WTC11 (cell line): ENCODE results near the gene TNNT3. TPM values are rescaled to one million over a fixed set of nuclear protein-coding genes. Genes with fewer than 3 reads are reported as not detected.

Experiments
- ATAC-seq: fragments of 200-7000 bp; cut with Tn5 transposase; 2 replicates; pipeline ENCODE4 v1.10.0; 2021; ENCODE audit warnings: mild to moderate bottlenecking, moderate library complexity
- CTCF ChIA-PET: fragments of 300-600 bp; sonication (Branson Sonifier 250); formaldehyde crosslinking; loops from one replicate; lab custom pipeline; 2021; ENCODE audit warnings: antibody characterized with exemption; lab: Charles Lee
- POLR2A ChIA-PET: fragments of 350-600 bp; sonication (Branson Sonifier 250); formaldehyde crosslinking; loops from one replicate; lab custom pipeline; 2021; ENCODE audit warnings: antibody characterized with exemption; lab: Charles Lee
- DNase-seq: peaks from one replicate; pipeline ENCODE4 v3.0.0; 2021; ENCODE audit warnings: low spot score
- H3K27ac Mint-ChIP-seq: 2 replicates; pipeline ENCODE4 v1.8.0; 2021; ENCODE audit warnings: mixed read lengths
- H3K27me3 Mint-ChIP-seq: 2 replicates; pipeline ENCODE4 v1.8.0; 2021; ENCODE audit warnings: low read depth, mild to moderate bottlenecking, moderate library complexity, mixed read lengths
- H3K36me3 Mint-ChIP-seq: 2 replicates; pipeline ENCODE4 v1.8.0; 2021; ENCODE audit warnings: mixed read lengths
- H3K4me1 Mint-ChIP-seq: 2 replicates; pipeline ENCODE4 v1.8.0; 2022; ENCODE audit warnings: mixed read lengths
- H3K4me3 Mint-ChIP-seq: 2 replicates; pipeline ENCODE4 v1.8.0; 2021; ENCODE audit warnings: mild to moderate bottlenecking, moderate library complexity, mixed read lengths
- H3K9me3 Mint-ChIP-seq: 2 replicates; pipeline ENCODE4 v1.8.0; 2021; ENCODE audit warnings: mixed read lengths
- AR ChIP-seq: fragments of 250-450 bp; sonication (Bioruptor Pico); IDR thresholded peaks from 2 replicates; pipeline ENCODE4 v1.9.0; 2021; ENCODE audit warnings: mild to moderate bottlenecking
- CBFB ChIP-seq: sonication (generic); formaldehyde crosslinking; IDR thresholded peaks from 2 replicates; pipeline ENCODE4 v1.8.1; 2022; ENCODE audit warnings: mild to moderate bottlenecking, low read depth, missing genetic modification reagents
- EMX1 ChIP-seq: fragments of 250-450 bp; sonication (Bioruptor Pico); IDR thresholded peaks from 2 replicates; pipeline ENCODE4 v1.8.0; 2021; ENCODE audit warnings: mild to moderate bottlenecking
- ETV6 ChIP-seq: sonication (generic); formaldehyde crosslinking; IDR thresholded peaks from 2 replicates; pipeline ENCODE4 v1.8.1; 2022; ENCODE audit warnings: mild to moderate bottlenecking, missing genetic modification reagents
- IRF2 ChIP-seq: sonication (generic); formaldehyde crosslinking; IDR thresholded peaks from 2 replicates; pipeline ENCODE4 v1.8.0; 2022; ENCODE audit warnings: low read depth, missing genetic modification reagents, borderline replicate concordance
- NFE2L1 ChIP-seq: sonication (generic); formaldehyde crosslinking; IDR thresholded peaks from 2 replicates; pipeline ENCODE4 v1.8.1; 2023; ENCODE audit warnings: missing genetic modification reagents
- NR1H2 ChIP-seq: sonication (generic); formaldehyde crosslinking; IDR thresholded peaks from 2 replicates; pipeline ENCODE4 v1.9.0; 2021; ENCODE audit warnings: mild to moderate bottlenecking, moderate library complexity, missing genetic modification reagents
- OVOL2 ChIP-seq: fragments of 250-450 bp; sonication (Bioruptor Pico); IDR thresholded peaks from 2 replicates; pipeline ENCODE4 v1.9.0; 2021; ENCODE audit warnings: mild to moderate bottlenecking, borderline replicate concordance
- TP53 ChIP-seq: sonication (generic); formaldehyde crosslinking; IDR thresholded peaks from 2 replicates; pipeline ENCODE4 v1.8.1; 2023; ENCODE audit warnings: mild to moderate bottlenecking, missing genetic modification reagents
- ZNF263 ChIP-seq: sonication (generic); formaldehyde crosslinking; IDR thresholded peaks from 2 replicates; pipeline ENCODE4 v1.8.1; 2022; ENCODE audit warnings: low read depth, mild to moderate bottlenecking, moderate library complexity, missing genetic modification reagents
- ZNF396 ChIP-seq: fragments of 250-450 bp; sonication (Bioruptor Pico); IDR thresholded peaks from 2 replicates; pipeline ENCODE4 v1.8.0; 2021; ENCODE audit warnings: mild to moderate bottlenecking, moderate library complexity, borderline replicate concordance
- ZNF425 ChIP-seq: fragments of 250-450 bp; sonication (Bioruptor Pico); conservative IDR thresholded peaks from 2 replicates; pipeline ENCODE4 v1.9.0; 2021; ENCODE audit warnings: mild to moderate bottlenecking
- total RNA-seq: library from RNA; stranded (reverse); gene quantifications from 3 replicates; pipeline ENCODE4 v1.2.3, GENCODE V29; 2021
- TF ChIP-seq, protein P1 (sequence below): sonication (generic); formaldehyde crosslinking; IDR thresholded peaks from 2 replicates; pipeline ENCODE4 v1.8.0; 2023; ENCODE audit warnings: missing genetic modification reagents
- TF ChIP-seq, protein P2 (sequence below): sonication (generic); formaldehyde crosslinking; IDR thresholded peaks from 2 replicates; pipeline ENCODE4 v1.8.1; 2023; ENCODE audit warnings: mild to moderate bottlenecking, missing genetic modification reagents, borderline replicate concordance

TNNT3 gene
- total RNA-seq, 1 experiment from 2014 or later: not detected

- TF ChIP-seq ZNF425 (CRISPR knock-in tag) (no peak), ETV6 (no peak), NR1H2 (no peak), IRF2 (CRISPR knock-in tag) (no peak)
Observed at GRCh38 chr11:1878137-1879031, 41.1 kb upstream of the TNNT3 start (continued).

DNA sequence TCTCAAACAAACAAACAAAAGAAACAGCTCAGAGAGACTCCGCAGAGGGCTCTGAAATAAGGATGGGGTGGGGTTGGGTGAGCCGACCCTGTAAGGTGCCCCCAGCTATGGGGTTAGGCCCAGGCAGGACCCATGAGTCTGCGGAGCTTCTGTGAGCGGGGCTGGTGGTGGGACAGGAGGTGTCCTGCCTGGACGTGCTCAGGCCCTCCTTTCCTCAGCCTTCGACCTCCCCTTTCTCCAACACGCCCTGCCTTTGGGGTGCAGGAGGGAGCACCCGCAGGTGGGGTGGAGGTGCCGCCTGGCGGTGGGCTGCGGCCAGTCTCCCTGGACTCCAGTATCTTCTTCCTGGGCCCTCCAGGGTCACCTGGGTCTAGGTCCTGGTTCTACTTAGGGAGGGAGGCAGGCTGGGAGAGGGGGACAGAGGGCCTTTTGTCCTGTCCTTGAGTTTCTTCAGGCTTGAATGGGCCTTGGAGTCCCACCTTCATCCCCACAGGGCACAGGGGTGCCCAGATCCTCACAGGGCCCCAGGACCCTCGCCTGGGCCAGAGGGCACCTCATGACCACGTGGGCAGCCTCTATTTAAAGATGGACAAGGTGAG is 40.1 kb upstream of the TNNT3 start:
- DNase-seq: no peak
- Mint-ChIP-seq H3K27ac (no peak overlapping the region), H3K9me3 (no peaks in the 10 kb centered on the region), H3K4me1 (0 out of 2 replicates have a peak, but pooled peaks cover 3% of the 10 kb centered on the region)
- TF ChIP-seq OVOL2 (CRISPR knock-in tag): no peak
- no peak for TF ChIP-seq ZNF263 (CRISPR knock-in tag)
- TF ChIP-seq TP53 (CRISPR knock-in tag): no peak
- TF ChIP-seq CBFB (CRISPR knock-in tag): no peak
- no peak for TF ChIP-seq NFE2L1 (CRISPR knock-in tag)
- TF ChIP-seq, protein P1, sequence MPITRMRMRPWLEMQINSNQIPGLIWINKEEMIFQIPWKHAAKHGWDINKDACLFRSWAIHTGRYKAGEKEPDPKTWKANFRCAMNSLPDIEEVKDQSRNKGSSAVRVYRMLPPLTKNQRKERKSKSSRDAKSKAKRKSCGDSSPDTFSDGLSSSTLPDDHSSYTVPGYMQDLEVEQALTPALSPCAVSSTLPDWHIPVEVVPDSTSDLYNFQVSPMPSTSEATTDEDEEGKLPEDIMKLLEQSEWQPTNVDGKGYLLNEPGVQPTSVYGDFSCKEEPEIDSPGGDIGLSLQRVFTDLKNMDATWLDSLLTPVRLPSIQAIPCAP (CRISPR knock-in tag): no peak
- TF ChIP-seq, all 79 proteins: peak for 0
- no peaks in the 10 kb centered on the region; the same call in 1 of the 2 replicates for H3K27me3 Mint-ChIP-seq
- no peak overlapping the region for H3K4me3 Mint-ChIP-seq
- no peaks in the 10 kb centered on the region for H3K36me3 Mint-ChIP-seq
- CTCF ChIA-PET: interaction anchor here (0.9 to 6.0 kb wide), 3 partner anchors 54 to 272 kb away, joined by 3 to 69 read pairs (median 3); no protein-coding TSS in a partner anchor
- POLR2A ChIA-PET: no interaction called here
- no peak for ATAC-seq

DNA sequence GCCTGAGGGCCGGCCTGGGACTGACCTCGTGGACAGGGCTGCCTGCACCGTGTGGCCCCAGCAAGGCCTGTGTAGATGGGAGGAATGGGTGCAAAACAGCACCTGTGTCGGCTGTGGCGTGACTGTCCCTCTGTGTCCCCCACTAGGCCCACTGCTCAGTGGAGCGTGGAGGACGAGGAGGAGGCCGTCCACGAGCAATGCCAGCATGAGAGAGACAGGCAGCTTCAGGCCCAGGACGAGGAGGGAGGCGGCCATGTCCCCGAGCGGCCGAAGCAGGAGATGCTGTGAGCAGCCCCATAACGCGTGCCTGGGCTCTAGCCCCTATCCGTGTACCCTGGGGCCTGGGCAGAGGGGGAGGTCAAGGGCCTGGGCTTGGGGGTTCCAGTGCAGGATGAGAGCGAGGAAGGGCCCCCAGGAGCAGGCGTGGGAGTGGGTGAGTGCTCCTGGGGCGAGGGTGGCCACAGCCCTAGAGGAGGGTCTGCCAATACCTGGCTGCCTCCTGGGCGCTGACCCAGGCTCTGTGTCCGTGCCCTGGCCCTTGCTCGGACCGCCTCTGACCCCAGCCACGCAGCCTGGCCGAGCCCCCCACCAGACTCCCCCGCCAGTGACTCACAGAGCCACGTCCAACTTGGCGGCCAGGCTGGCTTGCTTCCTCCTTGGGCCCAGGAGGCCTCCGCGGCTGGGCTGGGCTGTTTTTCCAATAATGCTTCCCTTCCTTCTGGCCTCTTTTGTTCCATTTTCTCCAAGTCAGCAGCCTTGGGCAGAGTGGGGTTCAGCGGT is 39.4 kb upstream of the TNNT3 start:
- Mint-ChIP-seq H3K9me3 (no peaks in the 10 kb centered on the region), H3K36me3 (no peaks in the 10 kb centered on the region), H3K4me1 (0 out of 2 replicates have a peak, but pooled peaks cover 3% of the 10 kb centered on the region), H3K27ac (no peak overlapping the region), H3K4me3 (no peak overlapping the region), H3K27me3 (no peaks in the 10 kb centered on the region; the same call in 1 of the 2 replicates)
- TF ChIP-seq EMX1 (CRISPR knock-in tag) (no peak), ZNF396 (no peak), AR (CRISPR knock-in tag) (no peak), ZNF263 (CRISPR knock-in tag) (no peak)
- TF ChIP-seq, protein P2, sequence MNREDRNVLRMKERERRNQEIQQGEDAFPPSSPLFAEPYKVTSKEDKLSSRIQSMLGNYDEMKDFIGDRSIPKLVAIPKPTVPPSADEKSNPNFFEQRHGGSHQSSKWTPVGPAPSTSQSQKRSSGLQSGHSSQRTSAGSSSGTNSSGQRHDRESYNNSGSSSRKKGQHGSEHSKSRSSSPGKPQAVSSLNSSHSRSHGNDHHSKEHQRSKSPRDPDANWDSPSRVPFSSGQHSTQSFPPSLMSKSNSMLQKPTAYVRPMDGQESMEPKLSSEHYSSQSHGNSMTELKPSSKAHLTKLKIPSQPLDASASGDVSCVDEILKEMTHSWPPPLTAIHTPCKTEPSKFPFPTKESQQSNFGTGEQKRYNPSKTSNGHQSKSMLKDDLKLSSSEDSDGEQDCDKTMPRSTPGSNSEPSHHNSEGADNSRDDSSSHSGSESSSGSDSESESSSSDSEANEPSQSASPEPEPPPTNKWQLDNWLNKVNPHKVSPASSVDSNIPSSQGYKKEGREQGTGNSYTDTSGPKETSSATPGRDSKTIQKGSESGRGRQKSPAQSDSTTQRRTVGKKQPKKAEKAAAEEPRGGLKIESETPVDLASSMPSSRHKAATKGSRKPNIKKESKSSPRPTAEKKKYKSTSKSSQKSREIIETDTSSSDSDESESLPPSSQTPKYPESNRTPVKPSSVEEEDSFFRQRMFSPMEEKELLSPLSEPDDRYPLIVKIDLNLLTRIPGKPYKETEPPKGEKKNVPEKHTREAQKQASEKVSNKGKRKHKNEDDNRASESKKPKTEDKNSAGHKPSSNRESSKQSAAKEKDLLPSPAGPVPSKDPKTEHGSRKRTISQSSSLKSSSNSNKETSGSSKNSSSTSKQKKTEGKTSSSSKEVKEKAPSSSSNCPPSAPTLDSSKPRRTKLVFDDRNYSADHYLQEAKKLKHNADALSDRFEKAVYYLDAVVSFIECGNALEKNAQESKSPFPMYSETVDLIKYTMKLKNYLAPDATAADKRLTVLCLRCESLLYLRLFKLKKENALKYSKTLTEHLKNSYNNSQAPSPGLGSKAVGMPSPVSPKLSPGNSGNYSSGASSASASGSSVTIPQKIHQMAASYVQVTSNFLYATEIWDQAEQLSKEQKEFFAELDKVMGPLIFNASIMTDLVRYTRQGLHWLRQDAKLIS: no peak
- ChIA-PET CTCF (interaction anchor here (1.1 to 6.0 kb wide), 3 partner anchors 119 to 277 kb away, joined by 3 to 69 read pairs (median 3); no protein-coding TSS in a partner anchor), POLR2A (no interaction called here)
- DNase-seq (no peak), ATAC-seq (no peak)
